ENCODE data around the gene ITIH2. TPM values are rescaled to one million over a fixed set of nuclear protein-coding genes. Genes with fewer than 3 reads are reported as not detected.

The ITIH2 gene
- total RNA-seq, 1 experiment from 2014 or later: 0.57 TPM

GRCh38 chr10:7670157-7670556, 33.0 kb upstream of the ITIH2 start:
- Histone ChIP-seq H3K9ac (ENCODE audit: low read length) (no peak overlapping the region), H3K9me3 (ENCODE audit: control insufficient read depth in 1 of 2, insufficient read depth in 1 of 2, low read depth in 1 of 2, low read length in 2 of 2) (no peaks in the 10 kb centered on the region), H3K4me1 (ENCODE audit: control insufficient read depth in 1 of 2, insufficient read depth in 2 of 2, low read length in 2 of 2) (no peaks in the 10 kb centered on the region), H3K27me3 (ENCODE audit: insufficient read depth, low read length) (peaks cover 40% of the 10 kb centered on the region; the same call in 1 of the 2 replicates), H3K4me3 (replicated peaks in 1 of 2; ENCODE audit: low read depth in 1 of 2, low read length in 2 of 2) (no peak overlapping the region), H3K36me3 (ENCODE audit: control insufficient read depth in 1 of 2, insufficient read depth in 2 of 2, low read length in 2 of 2) (no peaks in the 10 kb centered on the region), H3K9me2 (ENCODE audit: insufficient read depth) (no peaks in the 10 kb centered on the region), H3K79me2 (ENCODE audit: insufficient read depth, low read length) (no peaks in the 10 kb centered on the region), H4K20me1 (ENCODE audit: insufficient read depth) (no peaks in the 10 kb centered on the region), H2AFZ (ENCODE audit: low read depth, low read length, poor library complexity, severe bottlenecking) (no peak overlapping the region), H3K4me2 (ENCODE audit: low read length) (no peak overlapping the region), H3K27ac (ENCODE audit: low read depth, low read length) (no peak overlapping the region)
- DNase-seq (ENCODE audit: low read depth, low spot score) (no peak), ATAC-seq (no peak)
- no TSS peak for BruUV-seq (replicated peaks)
- POLR2A ChIA-PET: no interaction called here
- intact Hi-C loops (cut with micrococcal nuclease): no loop called here
- CTCF ChIA-PET: no interaction called here
- RAD21 ChIA-PET (ENCODE audit: low non-redundant PET in 1 of 2, low total read pairs in 2 of 2, uncharacterized antibody in 2 of 2, unreplicated experiment in 2 of 2): no interaction called here
- TF ChIP-seq POLR2AphosphoS5 (IDR thresholded peaks at IDR 0.05; ENCODE audit: low read depth, low read length) (no peak), EZH2 (IDR thresholded peaks at IDR 0.05) (no peak), ZBTB33 (IDR thresholded peaks at IDR 0.05; ENCODE audit: extremely low read depth, insufficient replicate concordance, low read length) (no peak), CBX3 (IDR thresholded peaks at IDR 0.05; ENCODE audit: low read depth) (no peak), CEBPB (IDR thresholded peaks at IDR 0.05; ENCODE audit: low read depth) (no peak), MAX (IDR thresholded peaks at IDR 0.05) (no peak), SP1 (IDR thresholded peaks at IDR 0.05; ENCODE audit: low read depth) (no peak), EZH2phosphoT487 (IDR thresholded peaks at IDR 0.05; ENCODE audit: borderline replicate concordance) (no peak), POLR2A (IDR thresholded peaks at IDR 0.05; ENCODE audit: borderline replicate concordance, extremely low read depth, insufficient read depth, insufficient read length) (no peak)
- TF ChIP-seq, protein P1, sequence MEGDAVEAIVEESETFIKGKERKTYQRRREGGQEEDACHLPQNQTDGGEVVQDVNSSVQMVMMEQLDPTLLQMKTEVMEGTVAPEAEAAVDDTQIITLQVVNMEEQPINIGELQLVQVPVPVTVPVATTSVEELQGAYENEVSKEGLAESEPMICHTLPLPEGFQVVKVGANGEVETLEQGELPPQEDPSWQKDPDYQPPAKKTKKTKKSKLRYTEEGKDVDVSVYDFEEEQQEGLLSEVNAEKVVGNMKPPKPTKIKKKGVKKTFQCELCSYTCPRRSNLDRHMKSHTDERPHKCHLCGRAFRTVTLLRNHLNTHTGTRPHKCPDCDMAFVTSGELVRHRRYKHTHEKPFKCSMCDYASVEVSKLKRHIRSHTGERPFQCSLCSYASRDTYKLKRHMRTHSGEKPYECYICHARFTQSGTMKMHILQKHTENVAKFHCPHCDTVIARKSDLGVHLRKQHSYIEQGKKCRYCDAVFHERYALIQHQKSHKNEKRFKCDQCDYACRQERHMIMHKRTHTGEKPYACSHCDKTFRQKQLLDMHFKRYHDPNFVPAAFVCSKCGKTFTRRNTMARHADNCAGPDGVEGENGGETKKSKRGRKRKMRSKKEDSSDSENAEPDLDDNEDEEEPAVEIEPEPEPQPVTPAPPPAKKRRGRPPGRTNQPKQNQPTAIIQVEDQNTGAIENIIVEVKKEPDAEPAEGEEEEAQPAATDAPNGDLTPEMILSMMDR (IDR thresholded peaks at IDR 0.05 in 2 of 3, conservative IDR thresholded peaks at IDR 0.05 in 1 of 3; ENCODE audit: borderline replicate concordance in 1 of 3, insufficient read depth in 1 of 3, low read depth in 2 of 3, low read length in 2 of 3): no peak

Data from HCT116 (cell line).